Testis (tissue), 3 donors: Measurements from ENCODE around the gene RNF180. TPM values are rescaled to one million over a fixed set of nuclear protein-coding genes. Genes with fewer than 3 reads are reported as not detected.

Experiments used
- DNase-seq: peaks from one replicate; pipeline ENCODE4 v3.0.0-alpha.2; 2019
- H3K27ac ChIP-seq, 2 donors: fragments of 200-600 bp; sonication (generic); one replicate each; pipeline ENCODE4 v1.5.1; 2019
- H3K27me3 ChIP-seq: fragments of 200-600 bp; sonication (generic); one replicate; pipeline ENCODE4 v1.5.1; 2019
- H3K36me3 ChIP-seq: fragments of 200-600 bp; sonication (generic); one replicate; pipeline ENCODE4 v1.5.1; 2017; ENCODE audit warnings: low read depth; ENCODE audit errors: missing control alignments
- H3K4me1 ChIP-seq: fragments of 200-600 bp; sonication (generic); one replicate; pipeline ENCODE4 v1.5.1; 2019
- H3K4me3 ChIP-seq, 2 donors: fragments of 200-600 bp; sonication (generic); one replicate each; pipeline ENCODE4 v1.5.1; 2017 to 2019
- H3K9me3 ChIP-seq: fragments of 200-600 bp; sonication (generic); one replicate; pipeline ENCODE4 v1.5.1; 2017
- POLR2A ChIP-seq: fragments of 450-650 bp; IDR thresholded peaks from one replicate; pipeline ENCODE4 v1.6.1; 2017; ENCODE audit warnings: antibody characterized with exemption, mild to moderate bottlenecking, moderate library complexity
- WGBS, 2 donors: methylation state at CpG; one replicate each; pipeline ENCODE4 v1.1.5; 2018; 5-methylcytosine and 5-hydroxymethylcytosine counted together
- intact Hi-C: fragments of 100-400 bp; cut with DNase I; formaldehyde crosslinking; loops from one replicate; pipeline ENCODE4 v1.15.1; 2023; ENCODE audit warnings: low total_unique reads
- polyA plus RNA-seq: library from polyadenylated mRNA; stranded (reverse); fragments of 350-450 nt; fragmentation: Illumina TruSeq; extraction: RNeasy Lipid Tissue Mini Kit (QIAGEN cat#74804); gene quantifications from one replicate; pipeline ENCODE4 v1.2.3, GENCODE V29; 2014; ENCODE audit warnings: low read depth, low replicate concordance; ENCODE audit not compliant: insufficient read depth
- total RNA-seq, 2 donors: library from RNA; depleted of rRNA; stranded (reverse); fragments of >200 nt; gene quantifications; one replicate each; pipeline ENCODE4 v1.2.3, GENCODE V29; 2016
- TF ChIP-seq, protein P1 (sequence below), 3 experiments: fragments of 450-650 bp in 2 of 3; fragments of 200-600 bp in 1 of 3; sonication (generic) in 1 of 3; IDR thresholded peaks; one replicate each; pipeline ENCODE4 v1.5.1; 2016 to 2019; ENCODE audit warnings: antibody characterized with exemption in 3 of 3, mild to moderate bottlenecking in 2 of 3, moderate library complexity in 1 of 3

The RNF180 gene
- total and polyA plus RNA-seq, 3 donors from 2014 or later = 4.5 to 25.6 (median 23.1) TPM

DNA sequence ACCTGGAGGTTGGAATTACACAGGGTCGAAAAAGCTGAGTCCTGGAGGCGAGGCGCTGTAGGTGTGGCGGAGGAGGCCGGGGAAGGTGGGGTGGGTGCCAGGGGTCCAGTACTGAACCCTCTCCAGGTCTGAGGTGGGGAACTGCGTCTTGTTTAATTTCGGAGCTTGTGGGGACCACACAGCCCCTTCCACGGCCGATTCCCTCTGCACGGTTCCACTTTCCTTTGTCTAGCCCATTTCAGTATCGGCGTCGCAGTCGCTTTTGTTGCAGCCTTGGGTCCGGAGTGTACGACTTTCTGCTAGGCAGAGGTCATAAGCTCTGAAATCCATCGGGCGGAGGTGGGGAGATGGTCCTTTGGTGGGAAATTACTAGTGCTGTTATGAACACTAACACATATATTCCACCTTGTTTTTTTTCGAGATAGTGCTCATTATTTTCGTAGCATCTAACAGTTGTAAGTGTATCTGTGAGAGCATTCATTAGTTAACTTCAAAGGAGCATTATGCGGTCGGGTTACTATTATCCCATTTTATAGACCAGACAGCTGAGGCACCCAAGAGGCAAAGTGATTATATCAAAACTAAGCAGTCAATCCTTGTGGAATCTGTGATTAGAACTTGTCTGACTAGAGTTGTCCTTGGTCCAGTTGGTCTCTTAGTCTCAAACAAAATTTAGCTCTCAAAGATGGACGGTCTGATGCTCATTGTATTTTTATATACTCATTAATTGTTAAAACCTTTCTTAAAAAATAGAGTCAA, 737 bp downstream of the RNF180 start:
- 7 to 9% methylated on average over 23 of the region's 23 CpGs for WGBS, 2 donors
- TF ChIP-seq, protein P1, sequence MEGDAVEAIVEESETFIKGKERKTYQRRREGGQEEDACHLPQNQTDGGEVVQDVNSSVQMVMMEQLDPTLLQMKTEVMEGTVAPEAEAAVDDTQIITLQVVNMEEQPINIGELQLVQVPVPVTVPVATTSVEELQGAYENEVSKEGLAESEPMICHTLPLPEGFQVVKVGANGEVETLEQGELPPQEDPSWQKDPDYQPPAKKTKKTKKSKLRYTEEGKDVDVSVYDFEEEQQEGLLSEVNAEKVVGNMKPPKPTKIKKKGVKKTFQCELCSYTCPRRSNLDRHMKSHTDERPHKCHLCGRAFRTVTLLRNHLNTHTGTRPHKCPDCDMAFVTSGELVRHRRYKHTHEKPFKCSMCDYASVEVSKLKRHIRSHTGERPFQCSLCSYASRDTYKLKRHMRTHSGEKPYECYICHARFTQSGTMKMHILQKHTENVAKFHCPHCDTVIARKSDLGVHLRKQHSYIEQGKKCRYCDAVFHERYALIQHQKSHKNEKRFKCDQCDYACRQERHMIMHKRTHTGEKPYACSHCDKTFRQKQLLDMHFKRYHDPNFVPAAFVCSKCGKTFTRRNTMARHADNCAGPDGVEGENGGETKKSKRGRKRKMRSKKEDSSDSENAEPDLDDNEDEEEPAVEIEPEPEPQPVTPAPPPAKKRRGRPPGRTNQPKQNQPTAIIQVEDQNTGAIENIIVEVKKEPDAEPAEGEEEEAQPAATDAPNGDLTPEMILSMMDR (IDR thresholded peaks at IDR 0.05) = no peak
- no peak for TF ChIP-seq POLR2A
- Histone ChIP-seq H3K4me3 (peak overlapping the region; percentile 83 to 89), H3K36me3 (no peaks in the 10 kb centered on the region), H3K4me1 (peaks cover 3% of the 10 kb centered on the region), H3K27me3 (no peaks in the 10 kb centered on the region), H3K9me3 (no peaks in the 10 kb centered on the region), H3K27ac (peak overlapping the region; percentile 86 to 89)
- DNase-seq = peak; percentile 60
- intact Hi-C loops = no loop called here

DNA sequence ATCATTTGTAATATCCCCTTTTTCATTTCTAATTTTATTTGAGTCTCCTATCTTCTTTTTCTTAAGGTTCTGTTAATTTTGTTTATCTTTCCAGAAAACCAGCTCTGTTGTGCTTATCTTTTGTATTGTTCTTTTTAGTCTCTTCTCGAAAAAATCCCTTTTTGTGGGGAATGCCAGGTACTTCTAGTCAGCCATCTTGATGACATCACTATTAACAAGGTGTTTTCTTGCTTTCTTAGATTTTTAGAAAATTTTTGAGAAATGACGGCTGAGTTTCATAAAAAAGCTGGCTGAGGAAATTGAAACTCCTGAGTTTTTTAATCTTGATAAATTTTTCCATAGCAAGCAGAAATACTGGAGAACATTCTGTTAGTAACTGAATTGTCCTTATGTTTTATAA, 10.7 kb downstream of the RNF180 start:
- Histone ChIP-seq H3K36me3 (no peaks in the 10 kb centered on the region), H3K27me3 (no peaks in the 10 kb centered on the region), H3K4me3 (no peak overlapping the region), H3K4me1 (no peaks in the 10 kb centered on the region), H3K9me3 (no peaks in the 10 kb centered on the region), H3K27ac (no peak overlapping the region)
- WGBS, 2 donors = 82 to 85% methylated on average over 2 of the region's 2 CpGs
- intact Hi-C loops = no loop called here
- DNase-seq = no peak
- TF ChIP-seq, protein P1 (IDR thresholded peaks at IDR 0.05) = no peak
- TF ChIP-seq POLR2A = no peak

- H3K36me3 ChIP-seq = no peaks in the 10 kb centered on the region
Measured at GRCh38 chr5:64180661-64181343, 15.2 kb downstream of the RNF180 start.

DNA sequence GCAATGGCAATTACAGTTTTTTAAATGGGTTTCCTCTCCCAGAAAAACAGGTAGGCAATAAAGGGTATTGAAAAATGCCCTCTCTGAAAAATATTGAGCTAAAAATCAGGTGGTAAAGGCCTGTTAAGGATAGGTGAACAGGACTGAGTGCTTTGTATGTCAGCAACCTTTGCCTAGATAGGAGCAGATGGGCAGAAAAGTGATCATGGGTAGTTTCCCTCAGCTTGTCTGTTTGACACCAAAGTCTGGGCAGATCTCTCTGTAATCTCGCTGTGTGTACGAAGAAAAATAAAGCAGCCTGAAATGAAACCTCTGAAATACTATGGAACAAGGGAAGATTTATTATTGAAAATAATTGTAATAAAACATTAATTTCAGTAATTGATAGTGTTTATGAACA, 15.8 kb downstream of the RNF180 start:
- intact Hi-C loops = no loop called here
- Histone ChIP-seq H3K9me3 (no peaks in the 10 kb centered on the region), H3K4me3 (no peak overlapping the region), H3K27ac (no peak overlapping the region), H3K36me3 (no peaks in the 10 kb centered on the region), H3K4me1 (no peaks in the 10 kb centered on the region), H3K27me3 (no peaks in the 10 kb centered on the region)
- TF ChIP-seq, protein P1 (IDR thresholded peaks at IDR 0.05) = no peak
- TF ChIP-seq POLR2A = no peak
- DNase-seq = no peak
- 49 to 88% methylated on average over 2 of the region's 2 CpGs for WGBS, 2 donors

More at GRCh38 chr5:64180661-64181343, 15.2 kb downstream of the RNF180 start:
- 68 to 73% methylated on average over 8 of the region's 8 CpGs for WGBS, 2 donors
- DNase-seq = no peak
- H3K27ac ChIP-seq = no peak overlapping the region
- H3K27me3 ChIP-seq = no peaks in the 10 kb centered on the region
- H3K4me3 ChIP-seq = no peak overlapping the region
- intact Hi-C loops = no loop called here
- TF ChIP-seq POLR2A = no peak
- TF ChIP-seq, protein P1 (IDR thresholded peaks at IDR 0.05) = no peak
- no peaks in the 10 kb centered on the region for H3K9me3 ChIP-seq
- no peaks in the 10 kb centered on the region for H3K4me1 ChIP-seq
